KG1 (cell line): Measurements from ENCODE around the gene HABP2.

ENCODE experiments used
- DNase-seq: peaks from one replicate; lab custom pipeline; 2025; lab: John Stamatoyannopoulos, UW

Gene HABP2

DNA sequence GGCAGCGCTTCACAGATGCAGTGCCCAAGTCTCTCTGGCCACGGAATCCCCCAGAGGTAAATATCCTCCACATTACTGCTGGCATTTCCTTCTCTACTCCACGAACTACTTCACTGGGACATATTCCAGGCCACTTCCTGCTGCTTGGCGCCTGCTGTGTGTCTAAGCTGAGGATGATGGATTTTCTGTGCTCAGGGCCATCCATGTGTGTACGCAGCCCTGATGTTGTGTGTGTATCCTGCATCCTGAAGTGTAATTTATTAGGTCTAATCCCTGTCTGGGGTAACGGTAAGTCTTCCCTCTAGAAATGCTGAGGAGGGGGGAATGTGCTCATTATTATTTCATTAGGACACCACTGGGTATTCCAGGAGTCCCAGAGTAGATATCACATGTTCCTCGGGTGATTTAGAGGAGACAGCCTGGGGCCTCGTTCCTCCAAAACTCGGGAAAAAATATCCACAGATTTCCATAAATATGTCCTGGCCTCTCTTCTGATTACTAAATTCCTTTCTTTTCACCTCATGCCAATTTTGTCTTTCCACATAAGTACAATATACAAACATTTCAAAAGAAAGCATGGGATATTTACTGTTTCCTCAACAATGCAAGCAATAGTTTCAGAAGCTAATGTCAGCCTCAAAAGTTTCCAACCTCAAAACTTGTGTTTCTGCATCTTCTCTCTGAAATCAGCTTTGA, 25.5 kb upstream of the HABP2 start:
- DNase-seq, result no peak

GRCh38 chr10:113528876-113529275, 24.0 kb upstream of the HABP2 start:
- DNase-seq, result no peak

- DNase-seq, result no peak
Measured at GRCh38 chr10:113529575-113529974, 23.3 kb upstream of the HABP2 start.

GRCh38 chr10:113530476-113530875, 22.4 kb upstream of the HABP2 start:
- DNase-seq, result no peak

DNA sequence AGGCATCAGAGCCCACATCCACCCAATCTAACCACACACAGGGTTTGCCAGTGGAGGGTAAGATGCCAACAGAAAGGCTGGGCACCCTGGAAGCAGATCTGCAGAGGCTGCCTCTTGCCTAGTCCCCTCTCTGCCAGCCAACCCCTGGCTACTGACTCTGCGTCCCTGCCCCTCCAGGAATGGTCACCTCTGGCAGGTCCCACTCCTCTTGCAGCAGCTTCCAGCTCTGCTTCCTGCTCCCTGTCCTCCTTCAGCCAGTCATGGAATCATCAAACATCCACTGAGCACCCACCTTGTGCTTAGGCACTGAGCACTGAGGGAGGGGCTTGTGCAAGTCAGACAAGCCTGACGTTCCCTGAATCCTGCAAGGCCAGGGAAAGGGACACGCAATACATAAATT, 20.1 kb upstream of the HABP2 start:
- DNase-seq, result no peak

- no peak for DNase-seq
Measured at GRCh38 chr10:113533801-113534200, 19.1 kb upstream of the HABP2 start.

GRCh38 chr10:113534423-113534822, 18.4 kb upstream of the HABP2 start:
- DNase-seq, result no peak

DNA sequence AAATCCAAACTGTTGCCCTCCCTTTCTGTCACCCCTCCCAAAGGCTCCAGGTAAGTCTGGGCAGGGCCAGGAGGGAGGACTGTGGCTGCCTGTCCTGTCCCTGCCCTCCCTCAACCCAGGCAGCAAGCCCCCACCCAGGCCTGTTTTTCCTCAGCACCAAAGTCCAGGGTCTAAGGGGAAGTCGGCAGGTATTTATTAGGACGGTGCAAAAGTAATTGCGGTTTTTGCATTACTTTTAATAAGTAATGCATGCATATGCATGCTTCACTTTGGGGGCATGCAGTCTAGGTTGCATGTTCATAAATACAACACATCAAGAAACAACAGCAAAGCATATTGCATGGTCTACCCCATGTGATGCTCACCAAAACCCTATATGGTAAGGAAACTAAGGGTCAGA, 15.2 kb upstream of the HABP2 start:
- DNase-seq, result no peak

DNA sequence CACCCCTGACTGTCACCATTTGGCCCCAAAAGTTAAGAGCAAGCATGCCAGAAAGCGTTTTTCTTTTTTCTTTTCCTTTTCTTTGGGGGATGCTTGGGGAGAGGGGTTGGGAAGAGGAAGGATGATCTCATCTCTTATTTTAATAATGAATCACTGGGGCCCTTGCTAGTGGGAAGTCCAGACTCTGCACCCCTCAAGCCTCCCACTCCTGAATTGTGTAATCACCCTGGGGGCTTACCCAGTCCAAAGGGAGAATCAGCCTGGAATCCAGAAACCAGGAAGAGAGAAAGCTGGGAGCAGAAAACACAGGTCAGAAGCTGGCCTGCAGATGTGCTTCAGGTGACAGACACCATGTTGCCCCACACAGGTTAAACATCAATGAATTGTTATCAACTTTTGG, 14.7 kb upstream of the HABP2 start:
- DNase-seq, result no peak

DNA sequence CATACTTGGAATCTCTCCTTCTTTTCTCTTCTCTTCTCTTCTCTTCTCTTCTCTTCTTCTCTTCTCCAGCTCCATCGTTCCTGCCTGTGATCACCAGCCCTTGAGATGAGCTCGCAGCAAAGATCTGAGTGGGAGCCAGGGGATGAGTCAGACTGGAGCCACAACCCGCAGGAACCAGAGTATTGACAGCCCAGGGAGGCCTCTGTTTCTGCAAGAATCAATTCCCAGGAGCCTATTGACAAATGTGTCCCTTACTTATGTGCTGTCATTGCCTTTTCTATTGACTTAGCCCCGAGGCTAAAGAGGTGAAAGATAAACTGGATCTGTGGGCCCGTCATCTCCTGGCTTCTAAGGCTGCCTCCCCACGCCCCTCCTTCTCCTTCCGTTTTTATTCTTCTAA, 13.1 kb upstream of the HABP2 start:
- no peak for DNase-seq

- no peak for DNase-seq
Measured at GRCh38 chr10:113540845-113541548, 11.9 kb upstream of the HABP2 start.

DNA sequence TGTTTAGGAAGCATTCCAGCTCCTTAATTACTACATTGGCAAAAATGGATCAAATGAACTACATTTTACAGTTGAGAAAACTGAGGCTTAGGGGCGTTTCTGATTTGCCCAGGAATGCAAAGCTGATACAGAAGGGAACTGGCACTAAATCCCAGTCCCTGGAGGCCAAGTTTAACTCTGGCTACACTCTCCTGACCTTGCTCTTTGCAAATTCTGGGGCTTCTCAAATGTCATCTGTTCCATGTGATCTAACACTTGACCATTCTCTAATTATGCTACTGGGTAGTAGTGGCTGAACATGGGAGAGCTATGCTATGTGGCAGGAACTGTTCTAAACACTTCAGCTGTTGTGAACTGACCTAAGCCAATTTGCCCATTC, 11.3 kb upstream of the HABP2 start:
- DNase-seq, result no peak

DNA sequence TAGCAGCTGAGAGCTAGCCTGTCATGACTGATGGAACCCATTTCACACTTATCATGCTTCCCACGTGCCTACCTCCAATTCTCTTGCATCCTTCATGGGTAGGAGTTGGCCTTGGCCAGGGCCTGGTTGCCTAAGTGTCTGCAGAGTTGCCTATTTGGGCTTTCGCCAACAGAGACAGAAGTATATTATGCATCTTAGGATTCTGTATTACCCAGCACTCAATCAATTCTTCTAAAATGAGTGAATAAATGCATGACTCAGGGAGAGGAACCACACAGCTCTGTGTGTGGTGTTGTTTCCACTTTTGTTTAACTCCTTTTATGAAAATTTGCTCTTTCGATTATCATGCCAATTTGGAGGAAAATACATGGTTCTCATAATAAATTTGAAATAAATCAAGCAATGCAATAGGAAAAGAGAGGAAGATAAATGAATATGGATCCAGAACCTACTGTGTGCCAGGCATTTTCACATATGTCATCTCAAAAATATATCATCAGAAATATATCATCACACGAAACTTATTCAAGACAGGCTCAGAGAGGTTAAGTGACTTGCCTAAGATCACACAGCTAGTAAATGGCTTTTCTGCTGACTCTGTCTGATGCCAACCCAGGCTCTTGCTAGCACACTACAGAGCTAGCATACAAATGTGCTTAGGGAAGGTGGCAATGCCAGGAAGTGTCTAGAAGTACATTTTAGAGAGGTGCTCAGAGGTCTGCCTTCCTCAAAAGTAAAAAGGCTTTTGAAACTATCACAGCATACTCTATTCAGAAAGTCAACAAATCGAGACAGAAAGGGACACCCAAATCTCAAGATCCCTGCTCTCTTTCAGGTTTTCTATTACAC, 9.5 kb upstream of the HABP2 start:
- no peak for DNase-seq

DNA sequence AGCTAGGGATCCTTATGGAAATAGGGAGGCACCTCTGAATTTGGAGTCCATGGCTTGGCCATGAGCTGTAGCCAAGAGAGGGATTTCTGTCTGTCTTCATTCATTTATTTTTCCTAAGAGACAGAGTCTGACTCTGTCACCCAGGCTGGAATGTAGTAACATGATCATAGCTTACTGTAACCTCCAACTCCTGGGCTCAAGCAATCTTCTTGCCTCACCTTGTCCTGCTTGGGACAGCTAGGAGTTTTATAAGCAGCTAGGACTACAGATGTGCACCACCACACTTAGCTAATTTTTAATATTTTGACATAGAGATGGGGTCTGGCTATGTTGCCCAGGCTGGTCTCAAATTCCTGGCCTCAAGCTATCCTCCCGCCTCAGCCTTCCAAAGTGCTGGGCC, 8.5 kb upstream of the HABP2 start:
- no peak for DNase-seq

DNA sequence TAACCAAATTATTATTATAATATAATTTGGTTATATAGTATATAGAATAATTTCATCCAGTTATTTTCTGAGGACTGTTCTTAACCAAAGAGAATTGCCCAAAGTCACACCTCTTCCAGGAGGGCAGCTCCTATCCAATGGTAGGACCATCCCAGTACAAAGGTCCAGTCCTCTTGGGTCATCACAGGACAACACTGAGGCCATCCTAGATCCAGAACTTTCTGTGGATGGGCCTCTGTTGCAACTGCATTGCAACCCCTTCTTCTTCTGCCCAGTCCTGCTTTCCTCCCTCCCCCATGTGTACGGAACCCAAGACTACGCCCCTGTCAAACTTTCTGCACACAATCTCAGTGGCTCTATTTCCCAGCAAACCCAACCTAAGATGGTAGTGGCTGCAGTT, 5.4 kb upstream of the HABP2 start:
- DNase-seq, result no peak

GRCh38 chr10:113549856-113550255, 3.0 kb upstream of the HABP2 start:
- no peak for DNase-seq

DNA sequence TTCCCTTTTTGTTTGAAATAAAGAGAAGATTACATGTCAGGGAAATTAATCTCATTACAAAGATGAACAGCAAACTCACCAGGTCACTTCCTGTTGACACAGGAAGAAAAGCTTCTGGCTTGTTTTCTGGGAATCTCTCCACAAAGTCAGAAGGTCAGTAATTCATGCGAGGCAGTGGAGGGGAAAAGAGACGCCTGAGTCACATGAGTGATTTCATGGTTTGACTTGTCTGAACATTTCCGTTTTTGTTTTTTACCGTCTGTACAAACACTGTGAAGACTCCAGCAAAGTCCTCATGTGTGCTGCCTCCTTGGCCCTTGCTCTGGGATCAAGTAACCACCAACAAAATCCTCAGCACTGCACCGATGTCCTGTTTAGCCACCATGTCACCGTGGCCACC, 2.5 kb upstream of the HABP2 start:
- no peak for DNase-seq

- no peak for DNase-seq
Measured at GRCh38 chr10:113552014-113552413, 839 bp upstream of the HABP2 start.

DNA sequence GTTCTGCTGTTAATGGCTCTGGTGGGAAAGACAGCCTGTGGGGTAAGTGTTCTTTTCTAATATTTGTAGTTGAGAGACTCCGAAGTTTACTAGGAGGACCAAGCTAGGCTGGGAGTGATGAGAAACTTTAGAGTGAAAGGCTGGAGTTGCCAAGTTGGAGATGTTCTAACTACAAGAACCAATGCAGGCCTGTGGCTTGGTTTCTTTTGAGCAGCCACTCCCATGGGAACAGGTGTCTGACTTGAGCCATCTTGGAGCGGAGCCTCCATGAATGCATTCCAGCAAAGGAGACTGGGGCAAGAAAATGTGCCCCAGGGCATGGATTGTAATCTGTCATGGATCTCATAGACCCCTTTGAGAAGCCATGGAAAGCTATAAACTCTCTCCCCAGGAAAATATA, 296 bp downstream of the HABP2 start:
- DNase-seq, result no peak

DNA sequence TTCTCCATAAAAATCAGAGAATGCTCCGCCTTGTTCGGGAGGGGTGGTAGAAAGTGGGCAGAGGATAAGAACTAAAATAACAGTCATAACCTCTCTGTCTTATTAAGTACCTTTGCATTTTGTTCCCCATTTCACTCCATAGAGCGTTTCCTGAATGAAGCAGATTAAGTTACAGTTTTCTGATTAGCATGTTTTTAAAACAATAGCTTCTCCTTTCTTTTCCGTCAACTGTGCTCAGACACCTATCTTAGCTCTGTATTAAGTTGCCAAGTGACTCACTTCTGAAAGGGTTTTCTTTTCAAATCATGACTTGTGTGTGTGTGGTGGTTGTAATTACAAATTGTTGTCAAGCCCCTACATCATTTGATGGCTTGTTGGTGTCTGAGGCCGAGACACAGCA, 1.4 kb downstream of the HABP2 start:
- no peak for DNase-seq

- no peak for DNase-seq
Measured at GRCh38 chr10:113555245-113555644, 2.4 kb downstream of the HABP2 start.

DNA sequence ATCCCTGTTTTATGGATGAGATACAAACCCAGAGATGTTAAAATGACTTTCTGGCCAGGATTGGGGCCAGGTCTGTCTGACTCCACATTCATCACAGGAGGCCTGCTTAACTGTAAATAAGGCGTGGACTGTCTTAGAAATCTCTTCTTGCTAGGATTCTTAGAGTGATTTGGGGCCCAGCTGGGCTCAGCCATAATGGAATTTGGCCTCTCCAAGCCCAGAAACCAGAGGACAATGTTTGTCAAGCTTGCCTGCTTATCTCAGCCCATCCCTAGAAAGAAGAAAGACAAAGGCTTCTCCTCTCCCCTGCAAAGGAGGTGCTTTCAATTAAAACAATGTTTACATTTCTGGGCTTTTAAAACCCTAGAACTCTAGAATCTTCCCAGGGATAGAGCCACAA, 2.9 kb downstream of the HABP2 start:
- DNase-seq, result no peak

DNA sequence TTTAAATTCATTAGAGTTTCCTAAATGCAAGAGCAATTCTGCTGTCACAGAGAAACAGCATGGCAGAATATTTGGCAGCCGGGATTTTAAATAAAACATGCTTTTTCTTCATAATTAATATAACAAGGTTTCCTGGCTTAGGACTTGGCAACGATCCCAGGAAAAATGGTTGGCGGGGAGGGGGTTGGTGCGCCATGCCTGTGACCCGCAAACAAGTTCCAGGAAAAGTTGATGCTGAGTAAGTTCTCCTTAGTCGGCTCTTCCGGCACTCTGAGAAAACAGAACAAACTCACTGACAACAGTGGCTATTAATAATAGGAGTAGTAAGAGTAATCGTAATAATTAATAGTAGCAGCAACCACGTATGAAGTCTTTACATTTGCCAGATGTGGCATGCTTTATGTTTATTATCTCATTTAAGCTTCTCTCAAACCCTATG, 4.6 kb downstream of the HABP2 start:
- DNase-seq, result no peak
